Measurements from ENCODE around the gene RBMS2.

- TF ChIP-seq EZH2phosphoT487 (IDR thresholded peaks at IDR 0.05; ENCODE audit: insufficient read depth, low read depth) (no peak), EZH2 (IDR thresholded peaks at IDR 0.05; ENCODE audit: insufficient read depth, poor library complexity, severe bottlenecking) (no peak)
These were observed 57.4 kb downstream of the RBMS2 start for GRCh38 chr12:56578983-56579546.

All from GM23248 (cell line).